Mammary epithelial cell (primary cell): ENCODE data around the gene MARS1.
"Not testable (repeated sequence)": the region's sequence is repeated elsewhere in the genome, so short reads cannot be mapped to it uniquely, and the experiment has no call there.

Source experiments
- EZH2 ChIP-seq: IDR thresholded peaks from 2 replicates; pipeline ENCODE4 v1.6.1; 2012; ENCODE audit warnings: low read length, inconsistent platforms, borderline replicate concordance
- TF ChIP-seq, protein P1 (sequence below), 2 donors: IDR thresholded peaks in 1 of 2; conservative IDR thresholded peaks in 1 of 2; 2 replicates each; pipeline ENCODE4 v1.5.1; 2011 to 2012; ENCODE audit warnings: inconsistent platforms in 2 of 2, low read length in 2 of 2, mild to moderate bottlenecking in 2 of 2, control low read depth in 1 of 2, low read depth in 1 of 2; ENCODE audit not compliant: insufficient read depth in 1 of 2; ENCODE audit errors: extremely low read depth in 1 of 2

DNA sequence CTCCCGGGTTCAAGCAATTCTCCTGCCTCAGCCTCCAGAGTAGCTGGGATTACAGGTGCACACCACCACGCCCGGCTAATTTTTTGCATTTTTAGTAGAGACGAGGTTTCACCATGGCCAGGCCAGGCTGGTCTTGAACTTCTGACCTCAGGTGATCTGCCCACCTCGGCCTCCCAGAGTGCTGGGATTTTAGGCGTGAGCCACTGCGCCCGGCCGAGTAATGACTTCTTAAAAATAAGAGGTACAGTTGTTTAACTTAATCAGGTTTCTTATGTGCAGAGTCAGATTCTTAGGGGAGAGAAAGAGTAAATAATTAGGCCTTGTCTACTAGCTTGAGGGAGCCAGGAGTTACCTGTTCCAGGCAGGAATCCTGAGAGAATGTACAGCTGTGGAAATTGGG, 26.4 kb downstream of the MARS1 start:
- TF ChIP-seq EZH2: not testable (repeated sequence)
- TF ChIP-seq, protein P1, sequence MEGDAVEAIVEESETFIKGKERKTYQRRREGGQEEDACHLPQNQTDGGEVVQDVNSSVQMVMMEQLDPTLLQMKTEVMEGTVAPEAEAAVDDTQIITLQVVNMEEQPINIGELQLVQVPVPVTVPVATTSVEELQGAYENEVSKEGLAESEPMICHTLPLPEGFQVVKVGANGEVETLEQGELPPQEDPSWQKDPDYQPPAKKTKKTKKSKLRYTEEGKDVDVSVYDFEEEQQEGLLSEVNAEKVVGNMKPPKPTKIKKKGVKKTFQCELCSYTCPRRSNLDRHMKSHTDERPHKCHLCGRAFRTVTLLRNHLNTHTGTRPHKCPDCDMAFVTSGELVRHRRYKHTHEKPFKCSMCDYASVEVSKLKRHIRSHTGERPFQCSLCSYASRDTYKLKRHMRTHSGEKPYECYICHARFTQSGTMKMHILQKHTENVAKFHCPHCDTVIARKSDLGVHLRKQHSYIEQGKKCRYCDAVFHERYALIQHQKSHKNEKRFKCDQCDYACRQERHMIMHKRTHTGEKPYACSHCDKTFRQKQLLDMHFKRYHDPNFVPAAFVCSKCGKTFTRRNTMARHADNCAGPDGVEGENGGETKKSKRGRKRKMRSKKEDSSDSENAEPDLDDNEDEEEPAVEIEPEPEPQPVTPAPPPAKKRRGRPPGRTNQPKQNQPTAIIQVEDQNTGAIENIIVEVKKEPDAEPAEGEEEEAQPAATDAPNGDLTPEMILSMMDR (conservative IDR thresholded peaks at IDR 0.05 in 1 of 2, IDR thresholded peaks at IDR 0.05 in 1 of 2; ENCODE audit: extremely low read depth in 1 of 2, insufficient read depth in 1 of 2, low read depth in 1 of 2, low read length in 2 of 2): not testable (repeated sequence)
